GM12878 (cell line): ENCODE measurements around the gene RPAP3. TPM values are rescaled to one million over a fixed set of nuclear protein-coding genes. Genes with fewer than 3 reads are reported as not detected.

Experiments used
- ELK1 ChIP-seq: IDR thresholded peaks from 2 replicates; pipeline ENCODE4 v1.6.1; 2012; ENCODE audit warnings: low read depth, low read length, improper control_type of control experiment
- FOS ChIP-seq: IDR thresholded peaks from 3 replicates; pipeline ENCODE4 v1.6.1; 2011; ENCODE audit warnings: borderline replicate concordance; ENCODE audit not compliant: insufficient read length; ENCODE audit errors: extremely low read depth
- HSF1 ChIP-seq: fragments of 150-350 bp; IDR thresholded peaks from 2 replicates; pipeline ENCODE4 v1.6.1; 2014; ENCODE audit warnings: mild to moderate bottlenecking, low read depth, low read length
- MYC ChIP-seq: IDR thresholded peaks from 2 replicates; pipeline ENCODE4 v1.6.1; 2011; ENCODE audit warnings: mild to moderate bottlenecking, low read length, moderate library complexity, inconsistent platforms; ENCODE audit not compliant: insufficient read depth, insufficient replicate concordance, insufficient read length, severe bottlenecking
- NFYB ChIP-seq: IDR thresholded peaks from 2 replicates; pipeline ENCODE4 v1.6.1; 2011; ENCODE audit warnings: low read depth, mild to moderate bottlenecking, low read length, improper control_type of control experiment, moderate library complexity; ENCODE audit not compliant: insufficient read depth
- PAX5 ChIP-seq: IDR thresholded peaks from 2 replicates; pipeline ENCODE4 v1.6.1; 2011; ENCODE audit warnings: low read depth, low read length, borderline replicate concordance
- polyA plus RNA-seq, 11 experiments: library from polyadenylated mRNA; depleted of rRNA in 4 of 11; unstranded in 6 of 11; stranded (reverse) in 5 of 11; fragments of >200 nt; fragmentation: Nextera tagmentation in 4 of 11; fragmentation: Illumina TruSeq in 1 of 11; extraction: Ambion mirVana in 4 of 11; extraction: Trizol in 1 of 11; gene quantifications; 1 replicate in 1 of 11; 2 replicates in 10 of 11; pipeline versions ENCODE4 v1.2.1 to v1.2.3, GENCODE V29; 2011 to 2016; ENCODE audit warnings: inconsistent platforms in 2 of 11, missing spikeins in 2 of 11, low read depth in 1 of 11
- total RNA-seq, 4 experiments: library from RNA; depleted of rRNA in 3 of 4; stranded (reverse); fragments of >200 nt in 3 of 4; fragmentation: Illumina TruSeq in 1 of 4; extraction: Trizol in 1 of 4; gene quantifications; 2 replicates each; pipeline versions ENCODE4 v1.2.1 to v1.2.3, GENCODE V29; 2013 to 2021
- TF ChIP-seq, protein P1 (sequence below): IDR thresholded peaks from 2 replicates; pipeline ENCODE4 v1.6.1; 2011; ENCODE audit warnings: borderline replicate concordance, low read depth, mild to moderate bottlenecking, moderate library complexity, low read length; ENCODE audit not compliant: insufficient read depth, poor library complexity, severe bottlenecking

RPAP3 gene
- total and polyA plus RNA-seq, 10 of the 15 experiments (the other 5 are each of a cell fraction or from before 2014, with no cell fraction given): 14.1 to 50.6 (median 28.4) TPM

DNA sequence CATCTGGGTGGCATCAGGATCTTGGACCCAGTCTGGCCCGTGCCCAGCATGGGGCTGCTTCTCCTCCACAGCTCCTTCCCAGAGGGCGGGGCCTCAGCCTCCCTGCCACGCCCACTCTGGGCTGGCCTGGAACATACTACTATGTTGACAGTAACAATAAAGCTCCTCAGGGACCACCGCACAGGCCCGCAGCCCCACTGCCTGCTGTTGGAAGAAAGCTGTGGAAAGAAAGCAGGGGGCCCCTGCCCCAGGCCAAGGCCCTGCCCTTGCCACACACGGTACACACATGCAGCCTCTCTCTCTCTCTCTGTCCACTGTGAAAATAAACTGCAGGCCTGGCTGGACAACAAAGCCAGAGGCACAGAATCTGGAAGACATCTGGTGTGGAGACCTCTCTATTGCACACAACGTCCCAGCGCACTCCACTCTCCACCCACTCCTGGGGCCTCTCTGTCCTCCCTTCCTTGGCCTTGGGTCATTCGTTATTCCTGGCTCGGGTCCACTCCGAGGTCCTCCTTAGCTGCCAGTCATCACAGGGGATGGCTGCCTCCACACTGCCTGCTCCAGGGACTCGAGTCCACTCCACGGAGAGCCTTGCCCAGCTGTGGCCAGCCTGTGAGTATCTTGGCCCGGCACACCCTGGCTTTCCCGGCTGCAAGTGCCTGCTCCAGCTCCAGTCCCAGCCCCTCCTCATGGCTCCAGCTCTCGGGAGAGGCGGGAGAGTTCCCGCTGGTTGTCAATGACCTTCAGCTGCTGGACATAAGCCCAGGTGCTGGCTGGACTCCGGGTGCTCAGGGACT is 31.2 kb upstream of the RPAP3 start (continued):
- TF ChIP-seq, protein P1, sequence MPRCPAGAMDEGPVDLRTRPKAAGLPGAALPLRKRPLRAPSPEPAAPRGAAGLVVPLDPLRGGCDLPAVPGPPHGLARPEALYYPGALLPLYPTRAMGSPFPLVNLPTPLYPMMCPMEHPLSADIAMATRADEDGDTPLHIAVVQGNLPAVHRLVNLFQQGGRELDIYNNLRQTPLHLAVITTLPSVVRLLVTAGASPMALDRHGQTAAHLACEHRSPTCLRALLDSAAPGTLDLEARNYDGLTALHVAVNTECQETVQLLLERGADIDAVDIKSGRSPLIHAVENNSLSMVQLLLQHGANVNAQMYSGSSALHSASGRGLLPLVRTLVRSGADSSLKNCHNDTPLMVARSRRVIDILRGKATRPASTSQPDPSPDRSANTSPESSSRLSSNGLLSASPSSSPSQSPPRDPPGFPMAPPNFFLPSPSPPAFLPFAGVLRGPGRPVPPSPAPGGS: no peak
- no peak for TF ChIP-seq NFYB
- no peak for TF ChIP-seq MYC
- no peak for TF ChIP-seq ELK1
- TF ChIP-seq FOS: no peak
- TF ChIP-seq HSF1: no peak
- TF ChIP-seq PAX5: no peak
